HCT116 (cell line): ENCODE results near the gene CEP20. TPM values are rescaled to one million over a fixed set of nuclear protein-coding genes. Genes with fewer than 3 reads are reported as not detected.

ENCODE experiments used
- ATAC-seq: fragments of 200-7000 bp; cut with Tn5 transposase; 2 replicates; pipeline ENCODE4 v1.9.1; 2020; ENCODE audit warnings: mild to moderate bottlenecking, moderate library complexity
- BruUV-seq: library from RNA; stranded (reverse); fragments of 400-500 nt; replicated peaks from 2 replicates; lab custom pipeline; 2021; lab: Mats Ljungman, UMichigan
- CTCF ChIA-PET: fragments of 300-600 bp; sonication (Branson Sonifier 250); formaldehyde crosslinking; loops from one replicate; lab custom pipeline; 2021; ENCODE audit warnings: antibody characterized with exemption; lab: Charles Lee
- POLR2A ChIA-PET: fragments of 300-600, 350-600 bp; sonication (Branson Sonifier 250); formaldehyde crosslinking; loops from one replicate; lab custom pipeline; 2021; ENCODE audit warnings: antibody characterized with exemption; lab: Charles Lee
- RAD21 ChIA-PET, 2 experiments: fragments of 300-600 bp; sonication (Branson Sonifier 250); formaldehyde crosslinking; loops; one replicate each; lab custom pipeline; 2023; ENCODE audit warnings: low total read pairs in 2 of 2; ENCODE audit not compliant: uncharacterized antibody in 2 of 2, unreplicated experiment in 2 of 2, low non-redundant PET in 1 of 2; lab: Charles Lee
- DNase-seq: peaks from one replicate; pipeline ENCODE4 v3.0.0-alpha.2; 2010; ENCODE audit warnings: low read depth, low spot score
- H2AFZ ChIP-seq: fragments of 200-600 bp; shearing (Covaris generic), sonication (generic); 2 replicates; pipeline ENCODE4 v1.6.1; 2017; ENCODE audit warnings: low read depth, mixed run types, mixed read lengths, antibody characterized with exemption, low read length; ENCODE audit not compliant: poor library complexity, severe bottlenecking
- H3K27ac ChIP-seq: 2 replicates; pipeline ENCODE4 v1.5.1; 2012; ENCODE audit warnings: low read depth, low read length
- H3K27me3 ChIP-seq: fragments of 200-600 bp; sonication (generic); 2 replicates; pipeline ENCODE4 v1.6.1; 2016; ENCODE audit warnings: mixed run types, low read length, mixed read lengths; ENCODE audit not compliant: insufficient read depth
- H3K36me3 ChIP-seq, 2 experiments: fragments of 200-500 bp in 1 of 2; fragments of 200-600 bp in 1 of 2; sonication (Bioruptor generic) in 1 of 2; sonication (generic) in 1 of 2; 2 replicates each; pipeline versions ENCODE4 v1.5.1 to v1.6.1; 2014 to 2016; ENCODE audit warnings: low read length in 2 of 2, inconsistent platforms in 1 of 2, mixed read lengths in 1 of 2, mixed run types in 1 of 2; ENCODE audit not compliant: insufficient read depth in 2 of 2, control insufficient read depth in 1 of 2
- H3K4me1 ChIP-seq, 2 experiments: fragments of 200-600 bp in 1 of 2; sonication (generic) in 1 of 2; 2 replicates each; pipeline versions ENCODE4 v1.5.1 to v1.6.1; 2012 to 2017; ENCODE audit warnings: low read length in 2 of 2, inconsistent platforms in 1 of 2, mild to moderate bottlenecking in 1 of 2, mixed read lengths in 1 of 2, mixed run types in 1 of 2, moderate library complexity in 1 of 2; ENCODE audit not compliant: insufficient read depth in 2 of 2, control insufficient read depth in 1 of 2
- H3K4me2 ChIP-seq: fragments of 200-600 bp; sonication (generic); 2 replicates; pipeline ENCODE4 v1.6.1; 2017; ENCODE audit warnings: mixed run types, low read length, mixed read lengths
- H3K4me3 ChIP-seq, 2 experiments: fragments of 200-600 bp in 1 of 2; sonication (generic) in 1 of 2; replicated peaks in 1 of 2; 2 replicates each; pipeline ENCODE4 v1.5.1; 2011 to 2016; ENCODE audit warnings: low read length in 2 of 2, control low read depth in 1 of 2, low read depth in 1 of 2, mild to moderate bottlenecking in 1 of 2, mixed read lengths in 1 of 2, mixed run types in 1 of 2
- H3K79me2 ChIP-seq: fragments of 200-600 bp; sonication (generic); 2 replicates; pipeline ENCODE4 v1.6.1; 2017; ENCODE audit warnings: mild to moderate bottlenecking, mixed run types, low read length, moderate library complexity, mixed read lengths; ENCODE audit not compliant: insufficient read depth
- H3K9ac ChIP-seq: fragments of 200-600 bp; sonication (generic); 2 replicates; pipeline ENCODE4 v1.6.1; 2016; ENCODE audit warnings: low read length, mixed read lengths
- H3K9me2 ChIP-seq: fragments of 200-600 bp; sonication (generic), shearing (Covaris generic); 2 replicates; pipeline ENCODE4 v1.6.1; 2017; ENCODE audit warnings: mixed run types, mild to moderate bottlenecking, moderate library complexity; ENCODE audit not compliant: insufficient read depth
- H3K9me3 ChIP-seq, 2 experiments: fragments of 200-500 bp in 1 of 2; fragments of 200-600 bp in 1 of 2; sonication (Bioruptor generic) in 1 of 2; sonication (generic) in 1 of 2; 2 replicates each; pipeline ENCODE4 v1.6.1; 2014 to 2017; ENCODE audit warnings: low read length in 2 of 2, mixed read lengths in 2 of 2, inconsistent platforms in 1 of 2, low read depth in 1 of 2, mild to moderate bottlenecking in 1 of 2, mixed run types in 1 of 2, moderate library complexity in 1 of 2; ENCODE audit not compliant: control insufficient read depth in 1 of 2, insufficient read depth in 1 of 2
- H4K20me1 ChIP-seq: fragments of 200-600 bp; sonication (generic), shearing (Covaris generic); 2 replicates; pipeline ENCODE4 v1.6.1; 2017; ENCODE audit warnings: mixed run types, mild to moderate bottlenecking, moderate library complexity; ENCODE audit not compliant: insufficient read depth
- ATF3 ChIP-seq: IDR thresholded peaks from 2 replicates; pipeline ENCODE4 v1.6.1; 2012
- CBX3 ChIP-seq: IDR thresholded peaks from 2 replicates; pipeline ENCODE4 v1.6.1; 2012; ENCODE audit warnings: low read depth
- CEBPB ChIP-seq: IDR thresholded peaks from 2 replicates; pipeline ENCODE4 v1.6.1; 2012; ENCODE audit warnings: low read depth
- CTCF ChIP-seq, 3 experiments: fragments of 200-600 bp in 1 of 3; sonication (generic) in 1 of 3; IDR thresholded peaks in 2 of 3; conservative IDR thresholded peaks in 1 of 3; 2 replicates each; pipeline ENCODE4 v1.5.1; 2012 to 2017; ENCODE audit warnings: low read depth in 2 of 3, low read length in 2 of 3, antibody characterized with exemption in 1 of 3, borderline replicate concordance in 1 of 3, control low read depth in 1 of 3, mild to moderate bottlenecking in 1 of 3, mixed read lengths in 1 of 3, mixed run types in 1 of 3, moderate library complexity in 1 of 3; ENCODE audit not compliant: insufficient read depth in 1 of 3
- EGR1 ChIP-seq: IDR thresholded peaks from 2 replicates; pipeline ENCODE4 v1.6.1; 2012; ENCODE audit warnings: low read depth
- EZH2 ChIP-seq: fragments of 200-600 bp; sonication (generic); IDR thresholded peaks from 2 replicates; pipeline ENCODE4 v1.6.1; 2017; ENCODE audit warnings: antibody characterized with exemption, mixed run types
- EZH2phosphoT487 ChIP-seq: fragments of 200-600 bp; IDR thresholded peaks from 2 replicates; pipeline ENCODE4 v1.6.1; 2018; ENCODE audit warnings: antibody characterized with exemption, borderline replicate concordance
- FOSL1 ChIP-seq: IDR thresholded peaks from 2 replicates; pipeline ENCODE4 v1.6.1; 2012; ENCODE audit warnings: low read depth
- MAX ChIP-seq: IDR thresholded peaks from 2 replicates; pipeline ENCODE4 v1.6.1; 2012
- POLR2A ChIP-seq: IDR thresholded peaks from 2 replicates; pipeline ENCODE4 v1.7.0; 2011; ENCODE audit warnings: borderline replicate concordance; ENCODE audit not compliant: insufficient read depth, insufficient read length; ENCODE audit errors: extremely low read depth
- RAD21 ChIP-seq: IDR thresholded peaks from 2 replicates; pipeline ENCODE4 v1.6.1; 2012; ENCODE audit warnings: low read depth, mild to moderate bottlenecking
- REST ChIP-seq: IDR thresholded peaks from 2 replicates; pipeline ENCODE4 v1.6.1; 2012; ENCODE audit warnings: low read depth
- SP1 ChIP-seq: IDR thresholded peaks from 2 replicates; pipeline ENCODE4 v1.6.1; 2012; ENCODE audit warnings: low read depth
- TCF7L2 ChIP-seq: IDR thresholded peaks from 2 replicates; pipeline ENCODE4 v1.7.0; 2011; ENCODE audit warnings: borderline replicate concordance, inconsistent platforms; ENCODE audit not compliant: insufficient read depth, insufficient read length; ENCODE audit errors: extremely low read depth
- YY1 ChIP-seq: IDR thresholded peaks from 2 replicates; pipeline ENCODE4 v1.6.1; 2011; ENCODE audit warnings: low read length, low read depth, moderate library complexity, mild to moderate bottlenecking; ENCODE audit not compliant: insufficient replicate concordance; ENCODE audit errors: extremely low read depth
- ZBTB33 ChIP-seq: IDR thresholded peaks from 2 replicates; pipeline ENCODE4 v1.6.1; 2011; ENCODE audit warnings: mild to moderate bottlenecking, low read length, moderate library complexity; ENCODE audit not compliant: insufficient replicate concordance; ENCODE audit errors: extremely low read depth
- ZFX ChIP-seq: fragments of 450-650 bp; IDR thresholded peaks from 2 replicates; pipeline ENCODE4 v1.6.1; 2017
- ZNF274 ChIP-seq: fragments of 200-500 bp; sonication (Bioruptor generic); IDR thresholded peaks from 2 replicates; pipeline ENCODE4 v1.6.1; 2014; ENCODE audit warnings: mild to moderate bottlenecking, low read depth, low read length, inconsistent platforms
- intact Hi-C: fragments of 100-400 bp; cut with micrococcal nuclease; formaldehyde crosslinking; loops from 2 replicates; pipeline ENCODE4 v1.10.0; 2022
- total RNA-seq: library from RNA; stranded (reverse); gene quantifications from one replicate; pipeline ENCODE4 v1.2.1, GENCODE V29; 2021; ENCODE audit not compliant: unreplicated experiment

The CEP20 gene
- total RNA-seq, 1 experiment from 2014 or later, result 67.7 TPM

- no peaks in the 10 kb centered on the region for H3K36me3 ChIP-seq
- RAD21 ChIA-PET, result no interaction called here
- POLR2A ChIA-PET, result no interaction called here
- BruUV-seq, result no TSS peak
- H3K9me3 ChIP-seq, result no peaks in the 10 kb centered on the region; a peak in 1 of 4 replicates
- H3K9me2 ChIP-seq, result no peaks in the 10 kb centered on the region
- ATAC-seq (no peak), DNase-seq (no peak)
- H3K4me2 ChIP-seq, result no peak overlapping the region
- TF ChIP-seq EZH2 (no peak), TCF7L2 (no peak), EZH2phosphoT487 (no peak), POLR2A (no peak), CTCF (IDR thresholded peaks at IDR 0.05 in 2 of 3, conservative IDR thresholded peaks at IDR 0.05 in 1 of 3; ENCODE audit: borderline replicate concordance in 1 of 3, insufficient read depth in 1 of 3, low read depth in 2 of 3, low read length in 2 of 3) (no peak), ZFX (no peak), MAX (no peak), ZNF274 (no peak), CBX3 (no peak), ZBTB33 (no peak), EGR1 (no peak), ATF3 (no peak), RAD21 (no peak), SP1 (no peak), FOSL1 (no peak), REST (no peak), CEBPB (no peak), YY1 (no peak)
- H3K4me1 ChIP-seq, result peaks cover 0 to 6% of the 10 kb centered on the region in 2 experiments; a peak in 3 of 4 replicates
- no peaks in the 10 kb centered on the region for H3K27me3 ChIP-seq
- H2AFZ ChIP-seq, result no peak overlapping the region
- CTCF ChIA-PET, result no interaction called here
- H3K4me3 ChIP-seq, result no peak overlapping the region
- H4K20me1 ChIP-seq, result no peaks in the 10 kb centered on the region
- H3K27ac ChIP-seq, result no peak overlapping the region
- no peaks in the 10 kb centered on the region for H3K79me2 ChIP-seq
- H3K9ac ChIP-seq, result no peak overlapping the region
- intact Hi-C loops, result no loop called here
Measured at GRCh38 chr16:15913046-15913698, 24.8 kb upstream of the CEP20 start.
